Panc1 (cell line): Measurements from ENCODE around the gene TAF9B. TPM values are rescaled to one million over a fixed set of nuclear protein-coding genes. Genes with fewer than 3 reads are reported as not detected.
A peak's percentile ranks its signal among the peaks of the same experiment; 100 is the strongest.

ENCODE experiments used
- ATAC-seq: fragments of 200-7000 bp; cut with Tn5 transposase; 2 replicates; pipeline ENCODE4 v1.9.1; 2020; ENCODE audit warnings: mild to moderate bottlenecking, moderate library complexity
- BruUV-seq: library from RNA; stranded (reverse); fragments of 400-500 nt; replicated peaks from 2 replicates; lab custom pipeline; 2021; lab: Mats Ljungman, UMichigan
- CTCF ChIA-PET: fragments of 300-600 bp; sonication (Branson Sonifier 250); formaldehyde crosslinking; loops from one replicate; lab custom pipeline; 2022; ENCODE audit warnings: antibody characterized with exemption; lab: Charles Lee
- POLR2A ChIA-PET: fragments of 300-600 bp; sonication (Branson Sonifier 250); formaldehyde crosslinking; loops from one replicate; lab custom pipeline; 2022; ENCODE audit warnings: antibody characterized with exemption; lab: Charles Lee
- DNase-seq: peaks from one replicate; pipeline ENCODE4 v3.0.0-alpha.2; 2010; ENCODE audit warnings: low read depth, low spot score
- H3K27ac ChIP-seq: 2 replicates; pipeline ENCODE4 v1.5.1; 2011; ENCODE audit warnings: mild to moderate bottlenecking, low read length, inconsistent platforms
- H3K27me3 ChIP-seq: fragments of 200-500 bp; sonication (Bioruptor generic); 2 replicates; pipeline ENCODE4 v1.6.0; 2014; ENCODE audit warnings: low read length, inconsistent platforms; ENCODE audit not compliant: control insufficient read depth, insufficient read depth
- H3K36me3 ChIP-seq: fragments of 200-500 bp; sonication (Bioruptor generic); 2 replicates; pipeline ENCODE4 v1.5.1; 2014; ENCODE audit warnings: inconsistent platforms, mild to moderate bottlenecking, low read length, moderate library complexity; ENCODE audit not compliant: control insufficient read depth, insufficient read depth
- H3K4me1 ChIP-seq: 2 replicates; pipeline ENCODE4 v1.5.1; 2011; ENCODE audit warnings: inconsistent platforms, mild to moderate bottlenecking, low read length, moderate library complexity; ENCODE audit not compliant: control insufficient read depth, insufficient read depth
- H3K4me3 ChIP-seq, 2 experiments: 2 replicates each; pipeline ENCODE4 v1.5.1; 2011 to 2012; ENCODE audit warnings: low read depth in 2 of 2, low read length in 2 of 2, mild to moderate bottlenecking in 2 of 2, inconsistent platforms in 1 of 2, moderate library complexity in 1 of 2
- H3K9me3 ChIP-seq: fragments of 200-500 bp; sonication (Bioruptor generic); 2 replicates; pipeline ENCODE4 v1.5.1; 2014; ENCODE audit warnings: low read depth, mild to moderate bottlenecking, inconsistent platforms, low read length, moderate library complexity; ENCODE audit not compliant: control insufficient read depth, insufficient read depth
- CTCF ChIP-seq: fragments of 450-650 bp; IDR thresholded peaks from 2 replicates; pipeline ENCODE4 v1.5.1; 2017; ENCODE audit warnings: mild to moderate bottlenecking
- POLR2AphosphoS5 ChIP-seq: IDR thresholded peaks from 2 replicates; pipeline ENCODE4 v1.6.1; 2012; ENCODE audit warnings: mild to moderate bottlenecking, low read depth, low read length, moderate library complexity
- REST ChIP-seq, 2 experiments: IDR thresholded peaks; 2 replicates each; pipeline ENCODE4 v1.6.1; 2011 to 2012; ENCODE audit warnings: low read depth in 2 of 2, control low read depth in 1 of 2, low read length in 1 of 2, mild to moderate bottlenecking in 1 of 2, moderate library complexity in 1 of 2; ENCODE audit not compliant: insufficient read depth in 1 of 2
- SIN3A ChIP-seq: IDR thresholded peaks from 2 replicates; pipeline ENCODE4 v1.6.1; 2012; ENCODE audit warnings: low read depth, mild to moderate bottlenecking, low read length, moderate library complexity, borderline replicate concordance; ENCODE audit not compliant: insufficient read depth
- TCF7L2 ChIP-seq: IDR thresholded peaks from 2 replicates; pipeline ENCODE4 v1.6.1; 2011; ENCODE audit warnings: mild to moderate bottlenecking, low read depth, low read length, inconsistent platforms
- in situ Hi-C: cut with HindIII; loops from 2 replicates; pipeline ENCODE4 v1.10.0; 2016; ENCODE audit warnings: low sequenced_read_pairs, low pct_unique_long_range_greater_than_20kb
- intact Hi-C: fragments of 100-400 bp; cut with micrococcal nuclease; formaldehyde crosslinking; loops from one replicate; pipeline ENCODE4 v1.10.0; 2022; ENCODE audit not compliant: unreplicated experiment
- total RNA-seq: library from RNA; stranded (reverse); gene quantifications from one replicate; pipeline ENCODE4 v1.2.1, GENCODE V29; 2021; ENCODE audit not compliant: unreplicated experiment

TAF9B gene
- total RNA-seq, 1 experiment from 2014 or later, result 33.6 TPM

- in situ Hi-C loops (no loop called here), intact Hi-C loops (no loop called here)
- ChIA-PET CTCF (no interaction called here), POLR2A (no interaction called here)
- Histone ChIP-seq H3K27me3 (no peaks in the 10 kb centered on the region), H3K4me1 (peaks cover 35% of the 10 kb centered on the region), H3K27ac (no peak overlapping the region), H3K9me3 (no peaks in the 10 kb centered on the region), H3K36me3 (peaks cover 14% of the 10 kb centered on the region), H3K4me3 (peak overlapping the region; percentile 98 to 99)
- no TSS peak for BruUV-seq
- no peak for ATAC-seq
- DNase-seq, result no peak
- no peak for TF ChIP-seq REST (IDR thresholded peaks at IDR 0.05; ENCODE audit: insufficient read depth in 1 of 2, low read depth in 2 of 2, low read length in 1 of 2)
- TF ChIP-seq CTCF, result no peak
- TF ChIP-seq POLR2AphosphoS5, result no peak
- TF ChIP-seq SIN3A, result no peak
- no peak for TF ChIP-seq TCF7L2
Measured at GRCh38 chrX:78106651-78106986, 32.8 kb downstream of the TAF9B start.

- DNase-seq (no peak), ATAC-seq (no peak)
- no peaks in the 10 kb centered on the region for H3K27me3 ChIP-seq
- peak overlapping the region; percentile 96 for H3K27ac ChIP-seq
- intact Hi-C loops, result no loop called here
- H3K4me3 ChIP-seq, result peak overlapping the region; percentile 98 to 99
- peaks cover 35% of the 10 kb centered on the region for H3K4me1 ChIP-seq
- in situ Hi-C loops, result no loop called here
- POLR2A ChIA-PET, result no interaction called here
- BruUV-seq, result no TSS peak
- peaks cover 11% of the 10 kb centered on the region for H3K36me3 ChIP-seq
- CTCF ChIA-PET, result no interaction called here
- TF ChIP-seq POLR2AphosphoS5 (no peak), TCF7L2 (no peak), CTCF (no peak)
- H3K9me3 ChIP-seq, result no peaks in the 10 kb centered on the region
Measured at GRCh38 chrX:78105944-78106650, 33.4 kb downstream of the TAF9B start.
